Renal cortical epithelial cell (primary cell): ENCODE results near the gene C19orf47. TPM values are rescaled to one million over a fixed set of nuclear protein-coding genes. Genes with fewer than 3 reads are reported as not detected.

Experiments used
- DNase-seq: peaks from one replicate; pipeline ENCODE4 v3.0.0-alpha.2; 2011; ENCODE audit warnings: low read depth
- total RNA-seq: library from RNA; depleted of rRNA; stranded (reverse); fragments of >200 nt; gene quantifications from 2 replicates; pipeline ENCODE4 v1.2.3, GENCODE V29; 2014

C19orf47 gene
- total RNA-seq, 1 donor from 2014 or later: 6.7 TPM

DNA sequence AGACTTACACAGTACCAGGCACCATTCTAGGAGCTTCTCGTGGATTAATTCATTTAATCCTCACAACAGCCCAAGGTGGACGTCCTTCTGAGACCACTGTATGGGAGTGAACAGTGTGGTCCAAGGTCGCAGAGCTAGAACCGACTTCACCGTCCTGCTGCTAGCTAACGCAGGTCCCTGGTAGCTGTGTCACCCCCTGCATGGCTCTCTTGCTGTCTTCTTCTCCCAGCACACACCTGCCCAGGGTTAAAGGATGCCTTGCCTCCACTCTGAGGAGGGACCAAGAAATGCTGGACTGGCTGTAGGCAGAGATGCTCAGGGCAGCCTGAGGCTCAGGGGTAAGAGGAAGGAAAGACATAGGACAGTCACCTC lies 66.0 kb downstream of the C19orf47 start:
- DNase-seq: no peak

DNA sequence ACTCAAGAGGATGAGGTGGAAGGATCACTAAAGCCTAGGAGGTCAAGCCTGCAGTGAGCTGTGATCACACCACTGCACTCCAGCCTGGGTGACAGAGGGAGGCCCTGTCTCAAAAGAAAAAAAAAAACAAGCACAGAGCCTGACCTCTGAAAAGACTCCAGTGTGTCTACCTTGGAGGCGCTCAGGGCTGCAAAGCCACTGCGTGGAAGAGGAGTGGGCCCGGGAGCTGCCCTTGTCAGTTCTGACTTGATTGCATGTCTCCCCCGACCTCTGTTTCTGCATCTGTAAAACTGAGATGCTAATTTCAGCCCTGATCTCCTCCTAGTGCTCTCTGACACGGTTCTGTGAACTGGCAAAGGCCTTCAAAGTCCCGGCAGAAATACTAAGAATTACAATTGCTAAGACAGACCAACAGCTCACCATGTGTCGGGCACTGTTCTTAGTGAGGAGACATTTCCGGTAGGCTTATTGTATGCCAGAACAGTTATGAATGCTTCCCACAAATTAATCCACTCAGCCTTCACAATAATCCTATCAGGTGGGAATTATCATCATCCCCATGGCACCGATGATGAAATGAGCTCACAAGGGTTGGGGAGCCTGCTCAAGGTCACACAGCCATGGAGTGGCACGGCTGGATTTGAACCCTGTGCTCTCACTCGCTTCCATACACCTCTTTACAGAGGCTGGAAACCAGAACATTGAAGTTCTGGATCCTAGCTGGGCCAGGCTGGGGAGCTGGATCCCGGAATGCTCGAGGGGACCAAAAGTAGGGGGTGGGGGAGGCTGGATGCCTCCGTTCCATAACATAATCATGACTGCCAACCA lies 66.6 kb downstream of the C19orf47 start:
- no peak for DNase-seq

DNA sequence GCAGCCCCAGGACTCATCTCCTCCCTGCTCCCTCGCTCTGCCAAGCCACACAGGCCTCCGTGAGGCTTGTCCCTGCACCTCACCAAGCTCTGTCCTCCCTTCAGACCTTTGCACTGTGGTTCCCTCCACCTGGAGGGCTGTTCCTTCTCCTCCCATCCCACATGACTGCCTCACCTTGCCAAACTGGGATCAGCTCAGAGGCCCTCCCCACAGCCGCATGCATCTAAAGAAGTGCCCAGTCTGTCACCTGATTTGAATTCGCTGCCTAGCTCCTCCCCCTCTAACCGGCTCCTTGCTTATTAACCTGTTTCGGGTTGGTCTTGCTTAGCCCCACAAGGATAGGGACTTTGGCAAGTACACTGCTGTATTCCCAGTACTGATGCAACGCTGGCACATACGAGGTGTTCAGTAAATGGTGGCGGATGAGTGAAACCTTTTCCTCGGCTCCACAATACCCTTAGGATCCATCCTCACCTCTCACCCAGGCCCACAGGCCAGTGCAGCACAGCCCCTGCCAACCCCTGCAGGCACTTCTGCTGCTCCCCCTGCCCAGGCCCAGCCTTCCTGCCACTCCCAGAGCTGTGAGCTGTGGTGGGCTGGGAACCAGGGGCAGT lies 67.5 kb downstream of the C19orf47 start:
- DNase-seq: peak; percentile 21

DNA sequence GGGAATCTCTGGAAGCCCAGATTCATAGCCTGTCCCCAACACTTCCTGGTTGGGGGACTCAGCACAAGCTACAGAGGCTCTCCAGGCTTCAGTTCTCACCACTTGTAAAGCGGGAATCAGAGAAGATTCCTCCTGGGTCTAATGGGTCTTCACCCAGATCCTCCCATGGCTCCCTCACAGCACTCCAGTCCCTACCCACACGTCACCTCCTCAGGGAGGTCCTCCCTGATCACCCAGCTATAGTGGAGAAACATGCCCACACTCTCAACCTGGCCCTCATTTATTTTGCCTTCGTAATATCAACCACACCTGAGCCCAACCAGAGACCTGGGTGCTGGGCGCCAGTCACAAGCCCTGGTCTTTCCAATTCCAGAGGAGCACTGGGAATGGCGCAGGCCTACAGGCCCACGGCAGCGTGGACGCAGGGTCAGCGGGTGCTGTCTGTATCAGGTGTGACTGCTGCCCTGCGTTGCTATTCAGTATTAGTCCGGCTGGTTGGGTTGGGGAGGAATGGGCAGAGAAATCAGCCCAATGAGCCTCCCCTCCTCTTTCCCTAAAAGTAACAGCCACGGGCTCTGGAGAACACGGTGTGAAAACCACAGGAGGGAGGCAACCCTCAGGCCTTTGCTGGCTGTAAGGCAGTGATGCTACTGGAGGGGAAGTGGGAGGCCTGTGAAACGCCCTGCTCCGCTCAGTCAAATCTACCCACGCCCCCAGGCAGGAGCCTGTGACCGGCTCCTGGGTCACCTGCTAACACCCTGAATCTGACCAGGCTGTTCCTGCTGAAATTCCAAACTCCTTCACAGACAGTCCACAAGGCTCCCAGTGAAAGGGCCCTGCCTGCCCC lies 68.2 kb downstream of the C19orf47 start:
- DNase-seq: peak; percentile 31

DNA sequence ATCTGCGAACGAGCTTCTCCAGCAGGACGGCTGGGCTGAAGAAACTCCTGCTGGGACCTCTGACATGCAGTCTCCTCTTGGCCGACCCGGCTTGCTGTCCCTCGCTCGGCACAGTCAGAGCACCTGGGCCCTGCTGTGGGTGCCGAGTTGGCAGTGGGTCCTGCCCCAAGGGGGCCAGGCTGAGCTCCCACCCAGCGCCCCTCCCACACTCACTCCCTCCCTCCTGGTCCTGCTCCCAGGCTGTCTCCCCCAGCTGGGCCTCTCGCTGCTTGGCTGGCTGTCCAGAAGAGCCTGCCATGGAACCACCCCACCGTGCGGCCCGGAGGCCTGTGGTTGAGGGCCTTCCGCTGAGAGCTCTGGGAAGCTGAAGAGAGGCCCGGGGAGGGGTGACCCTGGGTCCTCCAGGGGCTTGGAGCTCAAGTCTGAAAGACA lies 69.1 kb downstream of the C19orf47 start:
- no peak for DNase-seq

DNA sequence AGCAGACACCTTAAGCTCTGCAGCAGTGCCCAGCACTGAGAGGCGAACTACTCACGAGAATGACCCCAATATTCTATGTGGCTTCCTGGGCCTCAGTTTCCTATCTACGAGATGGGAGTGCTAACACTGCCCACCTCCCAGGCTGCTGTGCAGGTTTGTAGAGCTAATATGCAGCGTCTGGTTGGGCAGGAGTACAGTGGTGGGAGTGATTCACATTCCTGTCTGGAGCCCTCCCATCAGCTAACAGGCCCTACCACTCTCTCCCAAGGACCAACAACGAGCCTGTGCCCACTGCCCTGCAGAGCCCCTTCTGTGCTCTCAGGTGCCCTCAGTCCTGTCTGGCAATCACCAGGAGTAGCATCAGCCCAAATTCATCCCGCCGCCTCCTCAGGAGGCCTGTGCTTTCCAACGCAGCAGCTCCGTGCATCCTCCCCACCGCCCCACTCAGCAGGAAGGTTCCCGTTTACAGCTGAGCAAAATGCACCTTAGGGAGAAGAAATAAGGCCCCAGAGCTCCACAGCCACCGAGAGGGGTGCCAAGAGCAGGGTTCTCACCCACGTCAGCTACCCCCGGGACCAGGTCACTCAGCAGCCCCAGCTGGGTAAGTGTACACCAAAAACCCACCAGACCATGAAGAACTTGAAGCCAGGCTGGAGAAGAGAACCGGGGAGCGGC lies 69.7 kb downstream of the C19orf47 start:
- DNase-seq: no peak

DNA sequence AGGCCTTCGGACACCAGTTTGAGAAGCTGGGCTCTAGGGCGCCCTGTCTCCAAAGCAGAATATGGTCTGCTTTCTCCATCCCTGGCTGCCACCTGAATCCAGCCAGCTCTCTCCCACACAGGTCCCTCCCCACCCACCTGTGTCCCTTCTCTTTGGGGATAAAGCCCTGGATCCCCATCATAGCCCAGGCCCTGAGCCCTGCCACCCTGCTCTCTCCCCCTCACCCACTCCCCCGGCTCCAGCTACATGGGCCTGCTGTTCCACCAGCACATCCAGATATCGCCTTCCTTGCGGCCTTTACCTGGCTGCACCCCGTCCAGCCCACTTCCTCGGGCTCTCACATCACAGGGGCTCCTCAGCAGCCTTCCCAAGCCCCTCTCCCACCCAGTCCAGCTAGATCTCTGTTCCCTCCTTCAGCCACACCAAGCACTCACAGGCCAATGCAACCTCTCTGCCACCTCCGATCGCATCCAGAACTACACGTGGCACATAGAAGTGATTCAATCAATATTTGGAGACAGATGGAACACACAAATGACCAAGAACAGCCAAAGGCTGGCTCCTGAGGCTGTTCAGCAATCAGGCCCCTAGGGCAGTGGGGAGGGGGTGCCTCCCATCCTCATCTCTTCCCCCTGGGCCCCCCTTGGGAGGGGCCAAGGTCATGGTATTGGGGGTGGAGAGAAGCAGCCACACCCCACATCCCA lies 70.7 kb downstream of the C19orf47 start:
- DNase-seq: no peak

DNA sequence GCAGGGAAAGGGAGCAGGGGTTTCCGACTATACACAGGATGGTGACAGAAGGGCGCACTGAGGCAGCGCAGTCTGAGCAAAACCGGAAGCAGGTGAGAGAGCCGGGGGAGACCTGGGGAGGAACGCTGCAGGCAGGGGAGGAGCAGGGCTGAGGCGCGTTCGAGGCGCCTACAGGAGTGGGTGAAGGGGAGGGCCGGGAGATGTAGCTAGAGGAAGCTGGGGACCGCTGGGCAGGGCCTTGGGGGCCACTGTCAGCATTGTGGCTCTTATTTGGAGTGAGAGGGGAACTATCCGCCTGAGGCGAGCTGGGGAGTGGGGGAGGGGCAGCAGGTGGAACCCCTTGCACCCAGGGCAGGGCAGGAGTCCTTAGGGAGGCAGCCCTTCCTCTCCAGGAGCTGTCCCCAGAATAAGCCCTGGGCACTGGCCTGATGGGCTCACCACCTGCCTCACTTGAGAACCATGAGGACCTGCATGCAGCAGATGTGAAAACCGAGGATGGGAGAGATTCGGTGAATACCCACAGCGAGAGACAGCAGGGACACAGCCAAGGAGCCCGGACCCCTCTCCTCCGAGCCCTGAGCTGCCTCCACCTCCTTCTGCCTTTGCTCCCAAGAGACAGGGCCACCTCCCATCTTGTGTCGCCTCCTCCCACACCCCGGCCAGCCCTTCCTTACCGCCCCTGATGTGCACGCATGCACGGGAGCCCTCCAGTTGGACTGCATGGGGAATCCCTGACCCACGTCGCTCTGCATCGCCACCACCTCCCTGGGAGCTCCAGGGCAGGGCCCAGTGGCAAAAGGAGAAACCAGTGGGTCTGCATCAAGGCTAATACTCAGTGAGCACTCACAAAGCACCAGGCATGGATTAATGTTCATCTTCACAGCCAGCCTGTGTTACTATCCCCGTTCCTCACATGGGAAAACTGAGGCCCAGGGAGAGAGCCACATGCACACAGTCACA lies 73.3 kb downstream of the C19orf47 start:
- no peak for DNase-seq

DNA sequence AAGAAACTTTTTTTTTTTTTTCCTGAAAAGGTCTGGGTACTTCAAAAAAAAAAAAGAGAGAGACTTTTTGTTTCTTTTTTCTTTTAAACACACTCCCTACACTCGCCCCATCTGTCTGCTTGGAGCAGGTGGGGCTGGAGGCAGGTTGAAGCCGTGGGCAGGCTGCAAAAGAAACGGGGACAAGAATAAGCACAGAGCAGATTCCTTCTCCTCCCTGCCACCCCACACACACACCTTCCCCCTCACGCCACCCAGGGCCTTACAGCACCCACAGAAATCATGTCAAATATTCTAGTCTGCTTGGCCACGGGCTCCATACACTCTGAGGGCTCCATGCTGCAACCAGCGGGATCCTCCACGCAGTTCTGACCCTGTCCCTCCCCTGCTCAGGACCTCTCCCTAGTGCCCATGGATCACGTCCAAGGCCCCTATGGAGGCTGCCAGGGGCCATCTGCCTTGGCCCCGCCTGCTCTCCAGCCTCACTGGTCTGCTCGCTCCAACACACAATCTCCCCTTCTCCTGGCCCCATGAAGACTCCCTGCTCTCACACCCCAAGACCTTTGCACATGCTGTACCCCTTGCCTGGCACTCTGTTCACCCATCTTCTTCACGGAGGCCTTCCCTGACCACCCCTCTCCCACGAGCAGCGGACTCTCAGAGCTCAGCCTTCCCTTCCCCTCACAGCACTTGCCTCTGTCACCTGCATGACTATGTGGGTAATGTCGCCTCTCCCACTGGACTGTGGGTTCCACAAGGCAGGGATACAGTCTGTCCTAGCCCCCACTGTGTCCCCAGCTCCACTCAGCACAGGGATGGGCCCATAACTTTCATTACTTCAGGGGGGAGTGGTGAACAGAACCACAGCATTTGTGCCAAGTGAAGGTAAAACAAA lies 74.5 kb downstream of the C19orf47 start:
- no peak for DNase-seq

DNA sequence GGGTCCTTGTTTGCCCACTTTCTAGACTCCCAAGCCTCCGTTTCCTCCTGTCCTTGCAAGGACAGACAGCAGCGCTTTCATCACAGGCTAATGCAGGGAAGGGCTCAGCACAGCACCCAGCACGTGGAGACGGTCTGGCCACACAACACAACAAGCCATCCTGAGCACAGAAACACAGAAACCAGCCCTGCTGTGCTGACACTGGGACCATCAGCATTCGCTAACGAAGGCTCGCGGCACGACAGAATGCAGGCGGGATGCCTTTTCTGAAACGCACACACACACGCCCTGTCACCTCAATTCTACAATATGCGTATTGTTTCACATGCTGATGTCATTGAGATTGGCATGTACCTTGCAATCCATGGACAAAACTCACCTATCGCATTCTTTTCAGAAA lies 75.9 kb downstream of the C19orf47 start:
- DNase-seq: no peak

DNA sequence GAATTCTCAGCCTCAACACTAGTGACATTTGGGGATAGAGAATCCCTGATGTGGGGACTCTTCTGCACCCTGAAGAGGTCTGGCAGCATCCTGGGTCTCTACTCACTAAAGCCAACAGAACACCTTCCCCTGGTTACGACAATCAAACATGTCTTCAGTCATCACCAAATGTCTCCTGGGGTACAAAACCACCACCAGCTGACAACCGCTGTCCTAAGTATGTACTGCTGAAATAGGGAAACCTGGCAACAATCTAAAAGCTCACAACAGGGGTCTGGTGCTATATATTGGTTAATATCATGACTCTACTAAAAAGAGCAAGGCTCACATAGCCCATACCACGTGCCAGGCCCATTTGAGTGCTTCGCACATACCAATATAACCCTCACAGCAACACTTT lies 76.5 kb downstream of the C19orf47 start:
- no peak for DNase-seq

DNA sequence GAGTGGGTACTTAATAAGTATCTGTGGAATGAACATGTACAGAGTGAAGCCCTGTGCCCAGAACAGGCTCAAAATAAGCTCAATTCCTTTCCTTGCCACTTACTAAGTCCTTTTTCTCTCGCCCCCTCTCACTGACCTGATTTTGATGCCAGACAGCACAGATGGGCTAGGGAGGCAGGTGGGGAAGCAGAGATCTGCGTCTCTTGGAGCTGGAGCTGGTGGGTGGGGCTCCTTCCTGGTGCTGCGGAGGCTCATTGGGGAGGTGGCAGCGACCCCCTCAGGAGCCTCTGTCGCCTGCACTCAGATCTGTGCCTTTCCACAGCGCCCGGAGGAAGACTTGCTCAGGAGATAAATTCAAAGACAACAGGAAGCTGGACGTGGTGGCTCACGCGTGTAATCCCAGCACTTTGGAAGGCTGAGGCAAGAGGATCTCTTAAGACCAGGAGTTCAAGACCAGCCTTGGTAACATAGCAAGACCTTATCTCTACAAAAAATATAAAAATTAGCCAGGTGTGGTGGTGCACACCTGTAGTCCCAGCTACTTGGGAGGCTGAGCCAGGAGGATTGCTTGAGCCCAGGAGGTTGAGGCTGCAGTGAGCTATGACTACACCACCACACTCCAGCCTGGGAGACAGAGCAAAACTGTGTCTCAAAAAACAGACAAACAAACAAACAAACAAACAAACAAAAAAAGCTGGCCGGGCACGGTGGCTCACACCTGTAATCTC lies 77.7 kb downstream of the C19orf47 start:
- DNase-seq: no peak

Other genes starting within 250 kb of the C19orf47 start
- 5.6 and 11.2 TPM in 2 replicates for gene MAP3K10, start 157.0 kb downstream of the C19orf47 start, total RNA-seq
- gene TTC9B, start 130.0 kb downstream of the C19orf47 start, total RNA-seq: not detected in 2 replicates
- gene CCNP, start 121.7 kb downstream of the C19orf47 start, total RNA-seq: 0.05 and 0.52 TPM in 2 replicates
- 65.8 and 111 TPM in 2 replicates for gene AKT2, start 63.1 kb downstream of the C19orf47 start, total RNA-seq
- 190 and 321 TPM in 2 replicates for gene PLD3, start 298 bp upstream of the C19orf47 start, total RNA-seq
- not detected in 2 replicates for gene HIPK4, start 41.8 kb upstream of the C19orf47 start, total RNA-seq
- 0.52 and 1.0 TPM in 2 replicates for gene PRX, start 65.0 kb upstream of the C19orf47 start, total RNA-seq
- gene SERTAD1, start 77.6 kb upstream of the C19orf47 start, total RNA-seq: 13.3 and 17.0 TPM in 2 replicates
- gene SERTAD3, start 95.9 kb upstream of the C19orf47 start, total RNA-seq: 13.2 and 21.5 TPM in 2 replicates
- gene BLVRB, start 117.3 kb upstream of the C19orf47 start, total RNA-seq: 43.0 and 59.6 TPM in 2 replicates
- gene SPTBN4, start 118.6 kb upstream of the C19orf47 start, total RNA-seq: 0.89 and 2.4 TPM in 2 replicates
- gene SHKBP1, start 228.5 kb upstream of the C19orf47 start, total RNA-seq: 32.8 and 53.5 TPM in 2 replicates